HL-60/S4 treated with retinoic acid at 250 ng/mL for 4 days and 3 days (cell line): ENCODE data around the gene RBBP8NL.
"Not testable (repeated sequence)": the region's sequence is repeated elsewhere in the genome, so short reads cannot be mapped to it uniquely, and the experiment has no call there.

Source experiments
- in situ Hi-C: fragments of 300-500 bp; cut with MboI; formaldehyde crosslinking; loops from 2 replicates; pipeline ENCODE4 v1.7.0; 2022; ENCODE audit warnings: low sequenced_read_pairs

RBBP8NL gene

GRCh38 chr20:62446888-62447869, 19.8 kb upstream of the RBBP8NL start:
- in situ Hi-C loops: no loop called here

GRCh38 chr20:62446481-62446880, 19.1 kb upstream of the RBBP8NL start:
- in situ Hi-C loops: no loop called here

GRCh38 chr20:62445553-62446340, 18.4 kb upstream of the RBBP8NL start:
- in situ Hi-C loops: no loop called here

GRCh38 chr20:62444286-62444685, 16.9 kb upstream of the RBBP8NL start:
- in situ Hi-C loops: no loop called here

GRCh38 chr20:62441987-62442539, 14.7 kb upstream of the RBBP8NL start:
- in situ Hi-C loops: no loop called here

GRCh38 chr20:62439218-62439617, 11.9 kb upstream of the RBBP8NL start:
- in situ Hi-C loops: no loop called here

- in situ Hi-C loops: no loop called here
Measured at GRCh38 chr20:62437927-62438326, 10.6 kb upstream of the RBBP8NL start.

- in situ Hi-C loops: no loop called here
Measured at GRCh38 chr20:62437496-62437895, 10.2 kb upstream of the RBBP8NL start.

GRCh38 chr20:62436692-62437091, 9.4 kb upstream of the RBBP8NL start:
- in situ Hi-C loops: no loop called here

GRCh38 chr20:62433658-62434497, 6.5 kb upstream of the RBBP8NL start:
- in situ Hi-C loops: no loop called here

GRCh38 chr20:62430866-62431447, 3.6 kb upstream of the RBBP8NL start:
- in situ Hi-C loops: no loop called here

- in situ Hi-C loops: no loop called here
Measured at GRCh38 chr20:62430311-62430853, 3.0 kb upstream of the RBBP8NL start.

GRCh38 chr20:62429455-62430310, 2.3 kb upstream of the RBBP8NL start:
- in situ Hi-C loops: no loop called here

GRCh38 chr20:62428396-62429295, 1.3 kb upstream of the RBBP8NL start:
- in situ Hi-C loops: no loop called here

GRCh38 chr20:62428002-62428372, 648 bp upstream of the RBBP8NL start:
- in situ Hi-C loops: no loop called here

- in situ Hi-C loops: no loop called here
Measured at GRCh38 chr20:62426699-62427131, 624 bp downstream of the RBBP8NL start.

- in situ Hi-C loops: not testable (repeated sequence)
Measured at GRCh38 chr20:62426059-62426348, 1.3 kb downstream of the RBBP8NL start.
